HepG2 (cell line): ENCODE data around the gene MIDN. TPM values are rescaled to one million over a fixed set of nuclear protein-coding genes. Genes with fewer than 3 reads are reported as not detected.

Experiments
- CCAR2 ChIP-seq: fragments of 200-400 bp; formaldehyde crosslinking; optimal IDR thresholded peaks from 2 replicates; pipeline ENCODE3; 2018; ENCODE audit warnings: low read depth, mild to moderate bottlenecking, low read length, moderate library complexity
- CHD4 ChIP-seq: fragments of 200-600 bp; sonication (generic); IDR thresholded peaks from 2 replicates; pipeline ENCODE4 v1.7.0; 2017; ENCODE audit warnings: mild to moderate bottlenecking, low read length, borderline replicate concordance
- GABPA ChIP-seq, 2 experiments: IDR thresholded peaks; 2 replicates each; pipeline ENCODE4 v1.6.1; 2011 to 2016; ENCODE audit warnings: low read depth in 2 of 2, low read length in 1 of 2, missing biosample characterization in 1 of 2, missing genetic modification characterization in 1 of 2
- HDAC6 ChIP-seq: fragments of 200-600 bp; sonication (generic); IDR thresholded peaks from 2 replicates; pipeline ENCODE4 v1.7.0; 2017; ENCODE audit warnings: mild to moderate bottlenecking, antibody characterized with exemption, low read length, low read depth
- HHEX ChIP-seq: IDR thresholded peaks from 2 replicates; pipeline ENCODE4 v1.6.1; 2016; ENCODE audit warnings: control low read depth
- HMGA1 ChIP-seq: sonication (generic); formaldehyde crosslinking; conservative IDR thresholded peaks from 2 replicates; pipeline ENCODE4 v1.4.0; 2020; ENCODE audit warnings: missing genetic modification reagents
- HOXA3 ChIP-seq: sonication (generic); formaldehyde crosslinking; IDR thresholded peaks from 2 replicates; pipeline ENCODE4 v1.5.0; 2020; ENCODE audit warnings: missing genetic modification reagents
- KDM1A ChIP-seq: IDR thresholded peaks from 2 replicates; pipeline ENCODE4 v1.6.1; 2016; ENCODE audit warnings: missing compliant biosample characterization
- MAFG ChIP-seq: sonication (generic); formaldehyde crosslinking; IDR thresholded peaks from 2 replicates; pipeline ENCODE4 v1.5.1; 2020; ENCODE audit warnings: mild to moderate bottlenecking, missing genetic modification reagents
- MIER3 ChIP-seq: IDR thresholded peaks from 2 replicates; pipeline ENCODE4 v1.6.1; 2016; ENCODE audit warnings: missing compliant biosample characterization, borderline replicate concordance
- SMAD9 ChIP-seq: sonication (generic); formaldehyde crosslinking; IDR thresholded peaks from 2 replicates; pipeline ENCODE4 v1.5.1; 2020; ENCODE audit warnings: mild to moderate bottlenecking, missing genetic modification reagents
- SMARCE1 ChIP-seq: fragments of 450-650 bp; IDR thresholded peaks from 2 replicates; pipeline ENCODE4 v1.6.1; 2017; ENCODE audit warnings: borderline replicate concordance
- TBL1XR1 ChIP-seq: fragments of 150-350 bp; IDR thresholded peaks from 2 replicates; pipeline ENCODE4 v1.6.1; 2014; ENCODE audit warnings: borderline replicate concordance, low read length; ENCODE audit not compliant: partially characterized antibody
- TRIM24 ChIP-seq: sonication (generic); formaldehyde crosslinking; IDR thresholded peaks from 2 replicates; pipeline ENCODE4 v1.8.0; 2022; ENCODE audit warnings: mild to moderate bottlenecking, missing genetic modification reagents
- ZBTB42 ChIP-seq: sonication (generic); formaldehyde crosslinking; IDR thresholded peaks from 2 replicates; pipeline ENCODE4 v1.5.0; 2020; ENCODE audit warnings: mild to moderate bottlenecking, missing genetic modification reagents
- ZFP1 ChIP-seq: IDR thresholded peaks from 2 replicates; pipeline ENCODE4 v1.6.1; 2016
- ZMYM4 ChIP-seq: sonication (generic); formaldehyde crosslinking; IDR thresholded peaks from 2 replicates; pipeline ENCODE4 v1.8.1; 2023; ENCODE audit warnings: mild to moderate bottlenecking, missing genetic modification reagents
- ZNF235 ChIP-seq: sonication (generic); formaldehyde crosslinking; IDR thresholded peaks from 2 replicates; pipeline ENCODE4 v1.8.1; 2023; ENCODE audit warnings: mild to moderate bottlenecking, missing genetic modification reagents, borderline replicate concordance
- ZNF260 ChIP-seq: sonication (generic); formaldehyde crosslinking; IDR thresholded peaks from 2 replicates; pipeline ENCODE4 v1.4.0; 2020; ENCODE audit warnings: missing genetic modification reagents, low read depth, mild to moderate bottlenecking, borderline replicate concordance
- ZNF274 ChIP-seq: sonication (generic); formaldehyde crosslinking; IDR thresholded peaks from 2 replicates; pipeline ENCODE4 v1.5.1; 2020; ENCODE audit warnings: mild to moderate bottlenecking, missing genetic modification reagents
- ZNF446 ChIP-seq: sonication (generic); formaldehyde crosslinking; IDR thresholded peaks from 2 replicates; pipeline ENCODE4 v1.5.0; 2020; ENCODE audit warnings: mild to moderate bottlenecking, missing genetic modification reagents
- ZNF460 ChIP-seq: sonication (generic); formaldehyde crosslinking; IDR thresholded peaks from 2 replicates; pipeline ENCODE4 v1.5.1; 2020; ENCODE audit warnings: missing genetic modification reagents, mild to moderate bottlenecking, borderline replicate concordance
- ZNF670 ChIP-seq: sonication (generic); formaldehyde crosslinking; IDR thresholded peaks from 2 replicates; pipeline ENCODE4 v1.8.0; 2022; ENCODE audit warnings: mild to moderate bottlenecking, missing genetic modification reagents, borderline replicate concordance
- ZNF7 ChIP-seq: IDR thresholded peaks from 2 replicates; pipeline ENCODE4 v1.6.1; 2016; ENCODE audit warnings: missing biosample characterization, missing genetic modification reagents
- ZNF737 ChIP-seq: sonication (generic); formaldehyde crosslinking; IDR thresholded peaks from 2 replicates; pipeline ENCODE4 v1.5.0; 2020; ENCODE audit warnings: missing genetic modification reagents, mild to moderate bottlenecking, borderline replicate concordance
- polyA plus RNA-seq, 8 experiments: library from polyadenylated mRNA; depleted of rRNA in 3 of 8; stranded (reverse) in 7 of 8; unstranded in 1 of 8; fragments of >200 nt; fragmentation: Illumina TruSeq in 4 of 8; extraction: Trizol in 4 of 8; gene quantifications; 2 replicates each; pipeline versions ENCODE4 v1.2.1 to v1.2.3, GENCODE V29; 2011 to 2016; ENCODE audit warnings: low read depth in 4 of 8, missing spikeins in 1 of 8, mixed read lengths in 1 of 8; ENCODE audit not compliant: insufficient read depth in 1 of 8
- total RNA-seq, 5 experiments: library from RNA; depleted of rRNA; stranded (reverse); fragments of >200 nt; fragmentation: Illumina TruSeq; extraction: Trizol; gene quantifications; 2 replicates each; pipeline ENCODE4 v1.2.3, GENCODE V29; 2016; ENCODE audit warnings: low read depth in 1 of 5
- TF ChIP-seq, protein P1 (sequence below): sonication (generic); formaldehyde crosslinking; IDR thresholded peaks from 2 replicates; pipeline ENCODE4 v1.5.0; 2020; ENCODE audit warnings: missing genetic modification reagents
- TF ChIP-seq, protein P2 (sequence below): sonication (generic); formaldehyde crosslinking; IDR thresholded peaks from 2 replicates; pipeline ENCODE4 v1.4.0; 2020; ENCODE audit warnings: missing genetic modification reagents

MIDN gene
- total and polyA plus RNA-seq, 2 of the 13 experiments (the other 11 are each of a cell fraction or from before 2014, with no cell fraction given), result 8.4 to 18.0 TPM

DNA sequence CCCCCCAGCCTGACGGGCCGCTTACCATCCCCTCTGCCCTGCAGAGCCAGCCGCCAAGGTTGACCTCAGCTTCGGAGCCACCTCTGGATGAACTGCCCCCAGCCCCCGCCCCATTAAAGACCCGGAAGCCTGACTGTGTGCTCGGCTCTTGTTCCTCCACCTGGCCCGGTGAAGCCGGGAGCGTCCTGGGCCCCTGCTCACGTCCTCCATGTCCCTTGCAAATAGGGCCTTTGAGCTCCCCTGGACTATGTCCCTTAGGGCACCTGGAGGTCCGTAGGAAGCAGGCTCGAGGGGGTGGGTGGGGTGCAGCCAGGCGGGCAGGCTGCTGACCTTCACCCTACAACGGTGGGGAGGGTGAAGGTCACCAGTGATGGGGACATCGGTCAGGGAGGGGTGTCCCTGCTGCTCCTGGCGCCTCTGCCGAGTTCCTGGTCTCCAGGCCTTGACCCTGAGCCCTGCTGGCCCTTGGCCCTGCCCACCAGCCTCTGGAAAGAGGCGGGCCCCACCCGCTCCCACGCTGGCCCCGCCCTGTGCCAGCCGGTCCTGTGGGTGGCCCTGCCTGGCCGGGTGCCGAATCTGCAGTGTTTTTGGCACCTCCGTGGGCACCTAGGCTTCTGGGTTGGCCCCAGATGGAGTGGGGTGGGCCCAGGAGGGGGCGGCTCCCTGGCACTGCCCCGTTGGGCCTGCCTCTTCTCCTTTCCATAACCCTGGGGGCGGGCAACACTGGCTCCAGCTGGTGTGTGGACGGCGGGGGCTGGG lies 3.5 kb upstream of the MIDN start (continued):
- no peak; the same call in 1 of the 2 replicates for TF ChIP-seq ZNF235 (CRISPR knock-in tag)
- no peak for TF ChIP-seq SMARCE1
- TF ChIP-seq ZNF7 (CRISPR knock-in tag), result no peak
- TF ChIP-seq, protein P1, sequence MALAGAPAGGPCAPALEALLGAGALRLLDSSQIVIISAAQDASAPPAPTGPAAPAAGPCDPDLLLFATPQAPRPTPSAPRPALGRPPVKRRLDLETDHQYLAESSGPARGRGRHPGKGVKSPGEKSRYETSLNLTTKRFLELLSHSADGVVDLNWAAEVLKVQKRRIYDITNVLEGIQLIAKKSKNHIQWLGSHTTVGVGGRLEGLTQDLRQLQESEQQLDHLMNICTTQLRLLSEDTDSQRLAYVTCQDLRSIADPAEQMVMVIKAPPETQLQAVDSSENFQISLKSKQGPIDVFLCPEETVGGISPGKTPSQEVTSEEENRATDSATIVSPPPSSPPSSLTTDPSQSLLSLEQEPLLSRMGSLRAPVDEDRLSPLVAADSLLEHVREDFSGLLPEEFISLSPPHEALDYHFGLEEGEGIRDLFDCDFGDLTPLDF, result peak; percentile 56
- peak; percentile 84; the same call in 1 of the 2 replicates for TF ChIP-seq KDM1A (CRISPR knock-in tag)
- no peak for TF ChIP-seq GABPA (IDR thresholded peaks at IDR 0.05; ENCODE audit: low read depth, low read length)
- peak; percentile 71 for TF ChIP-seq GABPA (CRISPR knock-in tag; IDR thresholded peaks at IDR 0.05; ENCODE audit: low read depth)
- 0 out of 2 replicates have a peak, but pooled peaks have one; percentile 39 for TF ChIP-seq ZFP1 (CRISPR knock-in tag)
- no peak; the same call in 1 of the 2 replicates for TF ChIP-seq CHD4
- peak; percentile 9; the same call in 1 of the 2 replicates for TF ChIP-seq ZNF460 (CRISPR knock-in tag)
- TF ChIP-seq ZNF737 (CRISPR knock-in tag), result no peak
- TF ChIP-seq HOXA3 (CRISPR knock-in tag), result peak; percentile 87
- no peak for TF ChIP-seq CCAR2
- TF ChIP-seq, protein P2, sequence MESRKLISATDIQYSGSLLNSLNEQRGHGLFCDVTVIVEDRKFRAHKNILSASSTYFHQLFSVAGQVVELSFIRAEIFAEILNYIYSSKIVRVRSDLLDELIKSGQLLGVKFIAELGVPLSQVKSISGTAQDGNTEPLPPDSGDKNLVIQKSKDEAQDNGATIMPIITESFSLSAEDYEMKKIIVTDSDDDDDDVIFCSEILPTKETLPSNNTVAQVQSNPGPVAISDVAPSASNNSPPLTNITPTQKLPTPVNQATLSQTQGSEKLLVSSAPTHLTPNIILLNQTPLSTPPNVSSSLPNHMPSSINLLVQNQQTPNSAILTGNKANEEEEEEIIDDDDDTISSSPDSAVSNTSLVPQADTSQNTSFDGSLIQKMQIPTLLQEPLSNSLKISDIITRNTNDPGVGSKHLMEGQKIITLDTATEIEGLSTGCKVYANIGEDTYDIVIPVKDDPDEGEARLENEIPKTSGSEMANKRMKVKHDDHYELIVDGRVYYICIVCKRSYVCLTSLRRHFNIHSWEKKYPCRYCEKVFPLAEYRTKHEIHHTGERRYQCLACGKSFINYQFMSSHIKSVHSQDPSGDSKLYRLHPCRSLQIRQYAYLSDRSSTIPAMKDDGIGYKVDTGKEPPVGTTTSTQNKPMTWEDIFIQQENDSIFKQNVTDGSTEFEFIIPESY (CRISPR knock-in tag), result peak; percentile 61; the same call in 1 of the 2 replicates
- TF ChIP-seq ZNF274 (CRISPR knock-in tag), result no peak
- no peak for TF ChIP-seq SMAD9 (CRISPR knock-in tag)
- TF ChIP-seq MAFG (CRISPR knock-in tag), result no peak
- peak; percentile 61 for TF ChIP-seq ZBTB42 (CRISPR knock-in tag)
- 0 out of 2 replicates have a peak, but pooled peaks have one; percentile 27 for TF ChIP-seq HHEX (CRISPR knock-in tag)
- peak; percentile 60 for TF ChIP-seq TBL1XR1
- no peak for TF ChIP-seq HMGA1 (CRISPR knock-in tag)
- no peak; the same call in 1 of the 2 replicates for TF ChIP-seq ZNF446 (CRISPR knock-in tag)
- TF ChIP-seq MIER3, result peak; percentile 62; the same call in 1 of the 2 replicates
- no peak for TF ChIP-seq ZNF670
- TF ChIP-seq ZNF260 (CRISPR knock-in tag), result no peak
- TF ChIP-seq ZMYM4, result peak; percentile 73
- peak; percentile 75; the same call in 1 of the 2 replicates for TF ChIP-seq TRIM24 (CRISPR knock-in tag)
- TF ChIP-seq HDAC6, result no peak
